ENCODE data around the gene RNU5B-1.

GRCh38 chr15:65338366-65338765 lies 33.9 kb downstream of the RNU5B-1 start:
- TF ChIP-seq POLR2A (IDR thresholded peaks at IDR 0.05; ENCODE audit: low read length): no peak
- TF ChIP-seq GATA1 (IDR thresholded peaks at IDR 0.05; ENCODE audit: low read depth, low read length): no peak
